Retina (tissue), 1 donor: ENCODE measurements around the gene AFAP1L2.

ENCODE experiments used
- DNase-seq: peaks from one replicate; pipeline ENCODE4 v3.0.0-alpha.2; 2016

The AFAP1L2 gene

GRCh38 chr10:114389426-114389825, 14.9 kb downstream of the AFAP1L2 start:
- DNase-seq = no peak

DNA sequence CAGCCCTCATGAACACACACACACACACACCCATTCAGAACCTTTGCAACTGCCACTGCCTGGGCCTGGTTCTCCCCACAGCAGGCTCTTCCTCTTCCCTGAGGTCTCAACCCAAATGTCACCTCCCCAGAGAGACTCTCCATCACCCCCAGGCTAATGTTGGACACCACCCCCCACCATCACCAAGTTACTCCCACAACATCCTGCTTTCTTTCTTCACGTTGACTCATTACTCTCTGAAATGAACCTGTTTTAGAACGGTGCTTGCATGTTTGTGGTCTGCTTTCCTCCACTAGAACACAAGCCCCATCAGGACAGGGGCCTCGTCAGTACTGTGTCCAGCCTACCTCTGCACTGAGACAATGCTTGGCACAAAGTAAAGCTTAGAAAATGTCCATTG, 16.0 kb downstream of the AFAP1L2 start:
- DNase-seq = no peak

DNA sequence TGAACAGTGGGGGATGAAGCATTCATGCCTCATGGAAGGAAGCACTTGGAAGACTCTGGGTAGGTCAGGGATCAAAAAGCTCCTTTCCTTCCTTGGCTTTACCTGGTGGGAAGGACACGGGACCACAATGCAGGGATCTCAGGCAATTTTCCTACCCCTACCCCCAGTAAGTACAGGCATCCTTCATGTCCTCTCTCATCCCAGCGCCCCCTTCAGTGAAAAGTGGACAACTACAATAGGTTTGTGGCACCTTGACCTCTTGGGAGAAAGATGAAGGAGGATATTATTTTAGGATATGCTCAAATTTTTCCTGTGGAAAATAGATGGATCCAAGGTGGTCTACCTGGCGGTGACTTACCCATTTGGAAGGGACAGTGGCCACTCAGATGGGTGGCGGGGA, 16.5 kb downstream of the AFAP1L2 start:
- DNase-seq = no peak

DNA sequence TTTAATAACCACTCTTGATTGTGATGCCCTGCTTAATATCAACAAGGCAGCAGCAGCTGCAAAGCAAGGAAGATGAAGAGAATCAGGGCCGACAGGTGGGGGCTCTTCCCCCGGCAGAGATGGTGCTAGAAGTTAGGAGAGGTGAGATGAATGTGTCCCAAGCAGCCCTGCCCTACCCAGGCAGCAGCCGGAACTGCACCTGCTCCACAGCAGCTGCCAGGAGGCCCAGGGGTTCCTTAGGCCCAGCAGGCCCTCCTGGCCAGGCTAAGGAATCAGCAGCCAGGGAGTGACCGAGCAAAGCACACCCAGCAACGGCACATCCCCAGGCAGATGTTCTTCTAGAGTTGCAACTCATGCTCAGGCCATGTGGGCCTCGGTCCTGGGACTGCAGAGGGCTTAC, 17.9 kb downstream of the AFAP1L2 start:
- no peak for DNase-seq

- DNase-seq = no peak
Measured at GRCh38 chr10:114385557-114385956, 18.7 kb downstream of the AFAP1L2 start.

GRCh38 chr10:114384601-114385000, 19.7 kb downstream of the AFAP1L2 start:
- DNase-seq = no peak

- no peak for DNase-seq
Measured at GRCh38 chr10:114384181-114384580, 20.1 kb downstream of the AFAP1L2 start.

- DNase-seq = no peak
Measured at GRCh38 chr10:114380797-114381196, 23.5 kb downstream of the AFAP1L2 start.

DNA sequence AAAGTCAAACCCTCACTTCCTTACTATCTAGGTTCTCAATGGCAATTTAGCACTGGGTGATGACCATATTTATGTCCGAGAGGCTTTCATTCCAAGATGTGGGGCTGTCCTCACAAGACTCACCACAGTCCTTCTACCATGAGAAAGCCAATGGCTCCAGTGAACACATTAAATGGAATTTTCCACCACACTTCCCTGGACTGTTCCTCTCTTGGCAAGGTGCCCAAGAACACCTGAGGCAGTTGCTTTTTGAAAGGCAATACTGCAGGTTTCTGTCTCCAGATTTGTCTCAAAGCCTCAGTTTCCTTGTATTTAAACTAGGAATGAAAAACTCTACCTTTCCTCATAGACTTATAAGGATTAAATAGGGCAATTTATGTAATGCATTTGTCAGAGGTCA, 24.2 kb downstream of the AFAP1L2 start:
- DNase-seq = no peak

- DNase-seq = no peak
Measured at GRCh38 chr10:114379631-114380041, 24.7 kb downstream of the AFAP1L2 start.

DNA sequence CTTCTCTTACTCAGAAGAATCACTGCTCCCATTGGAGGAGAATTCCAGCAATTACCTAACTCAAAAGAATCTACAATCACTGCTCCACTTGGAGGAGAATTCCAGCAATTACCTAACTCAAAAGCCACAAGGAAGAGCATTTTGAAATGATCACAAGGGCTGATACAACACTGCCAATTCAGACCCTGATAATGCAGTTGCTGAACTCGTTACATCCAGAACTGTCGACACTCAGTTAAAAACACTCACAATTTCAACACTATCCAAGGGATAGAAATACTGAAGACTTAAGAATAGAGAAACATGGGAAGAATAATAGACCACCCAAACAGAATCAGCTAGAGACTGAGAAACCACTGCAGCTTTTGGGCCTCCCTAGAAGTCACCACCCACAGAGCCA, 27.8 kb downstream of the AFAP1L2 start:
- no peak for DNase-seq

- no peak for DNase-seq
Measured at GRCh38 chr10:114375047-114375446, 29.3 kb downstream of the AFAP1L2 start.

DNA sequence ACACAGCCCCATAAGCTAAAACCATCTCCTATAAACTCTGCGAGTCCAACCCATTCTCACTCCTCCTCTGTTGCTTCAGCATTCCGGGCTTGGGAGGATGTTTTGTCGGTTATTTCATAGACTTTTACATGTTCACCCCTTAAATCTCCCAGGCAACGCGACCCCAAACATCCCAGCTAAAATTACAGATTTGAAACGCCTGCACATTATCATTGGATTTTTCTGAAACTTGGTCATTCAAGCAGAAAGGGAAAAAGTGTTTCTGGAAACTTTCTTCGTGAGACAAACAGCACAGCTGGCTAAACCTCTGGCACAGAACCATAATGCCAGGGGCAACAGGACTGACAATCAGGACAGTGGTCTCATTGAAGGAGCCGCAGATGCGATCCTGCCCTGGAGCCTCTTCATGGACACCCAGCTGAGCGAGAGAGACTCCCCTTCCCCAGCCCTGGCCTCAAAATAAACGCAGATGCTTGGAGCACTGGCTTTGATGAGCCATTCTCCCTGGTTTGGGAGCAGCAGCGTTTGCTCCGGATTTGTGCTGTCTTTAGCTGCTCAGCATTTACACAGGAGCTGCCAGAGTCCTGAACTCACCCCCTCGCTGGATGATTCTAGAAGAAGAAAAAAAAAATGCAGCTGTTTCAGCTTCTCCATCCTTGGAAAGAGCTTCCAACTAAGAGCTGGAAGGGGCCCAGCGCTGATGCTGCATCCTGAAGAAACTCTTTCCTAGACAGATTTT, 30.1 kb downstream of the AFAP1L2 start:
- DNase-seq = peak; percentile 31

DNA sequence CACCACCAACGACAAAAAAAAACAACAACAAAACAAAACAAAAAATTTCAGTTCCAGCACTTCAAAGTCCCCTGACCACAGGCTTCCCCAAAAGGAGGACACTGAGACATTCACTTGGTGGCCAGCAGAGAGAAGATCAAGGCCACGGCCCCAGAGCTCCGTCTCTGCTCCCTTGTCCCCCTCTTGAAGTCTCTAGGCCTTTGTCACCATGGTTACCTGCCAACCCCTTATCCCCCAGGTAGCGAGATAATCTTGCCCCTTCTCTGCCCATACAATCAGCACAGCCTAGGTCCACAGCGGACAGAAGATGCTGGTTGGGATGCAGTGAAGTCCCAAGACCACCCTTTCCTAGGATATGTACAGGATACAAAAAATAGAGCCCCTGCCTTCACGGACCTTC, 30.7 kb downstream of the AFAP1L2 start:
- DNase-seq = no peak

GRCh38 chr10:114372995-114373394, 31.3 kb downstream of the AFAP1L2 start:
- DNase-seq = no peak

DNA sequence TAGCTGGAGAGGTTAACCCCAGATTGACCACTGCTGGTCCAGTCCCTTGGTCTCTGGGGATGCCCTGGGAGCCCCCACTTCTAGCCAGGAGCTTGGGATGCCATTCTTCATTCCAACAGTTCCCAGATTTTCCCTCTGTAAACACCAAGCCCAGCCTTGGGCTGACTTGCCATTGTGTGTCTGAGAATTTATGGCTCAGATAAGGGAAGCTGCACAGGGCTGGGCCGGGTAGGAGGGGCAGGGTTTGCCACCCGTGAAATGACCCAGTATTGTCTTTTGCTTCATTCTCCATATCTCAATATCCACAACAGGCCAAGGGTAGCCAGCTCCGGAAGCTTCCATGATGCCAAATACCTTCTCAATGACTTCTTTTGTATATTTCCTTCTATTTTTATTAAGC, 32.1 kb downstream of the AFAP1L2 start:
- no peak for DNase-seq

DNA sequence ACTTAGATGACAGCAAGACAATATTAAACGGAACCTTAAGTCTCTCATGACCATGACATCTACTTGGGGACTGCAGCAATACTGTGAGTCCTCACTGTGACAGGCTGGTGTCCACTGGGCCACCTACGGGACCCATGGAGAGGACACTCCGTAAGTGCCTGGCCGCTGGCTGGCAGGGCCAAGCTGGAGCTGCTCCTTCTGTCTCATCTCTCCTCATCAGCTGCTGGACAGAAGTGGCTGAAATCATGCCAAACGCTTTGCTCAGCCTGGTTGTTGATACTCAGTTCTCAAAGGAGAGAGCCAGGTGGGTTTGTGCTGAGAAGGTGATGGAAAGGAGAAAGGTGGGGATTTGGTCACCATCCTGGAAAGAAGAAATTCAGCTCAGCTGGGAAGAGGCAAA, 33.3 kb downstream of the AFAP1L2 start:
- DNase-seq = no peak

- DNase-seq = no peak
Measured at GRCh38 chr10:114370199-114370598, 34.1 kb downstream of the AFAP1L2 start.

DNA sequence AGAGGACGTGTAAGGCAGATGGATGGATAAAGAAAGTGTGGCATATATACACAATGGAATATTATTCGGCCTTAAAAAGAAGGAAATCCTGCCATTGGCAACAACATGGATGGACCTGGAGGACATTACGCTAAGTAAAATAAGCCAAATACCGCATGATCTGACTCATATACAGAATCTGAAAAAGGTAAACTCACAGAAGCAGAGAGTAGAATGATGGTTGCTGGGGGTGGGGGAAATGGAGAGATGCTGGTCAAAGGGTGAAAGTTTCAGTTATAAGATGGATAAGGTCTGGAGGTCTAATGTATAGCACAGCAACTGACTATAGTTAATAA, 36.3 kb downstream of the AFAP1L2 start:
- no peak for DNase-seq

GRCh38 chr10:114367351-114368056, 36.8 kb downstream of the AFAP1L2 start:
- DNase-seq = no peak

DNA sequence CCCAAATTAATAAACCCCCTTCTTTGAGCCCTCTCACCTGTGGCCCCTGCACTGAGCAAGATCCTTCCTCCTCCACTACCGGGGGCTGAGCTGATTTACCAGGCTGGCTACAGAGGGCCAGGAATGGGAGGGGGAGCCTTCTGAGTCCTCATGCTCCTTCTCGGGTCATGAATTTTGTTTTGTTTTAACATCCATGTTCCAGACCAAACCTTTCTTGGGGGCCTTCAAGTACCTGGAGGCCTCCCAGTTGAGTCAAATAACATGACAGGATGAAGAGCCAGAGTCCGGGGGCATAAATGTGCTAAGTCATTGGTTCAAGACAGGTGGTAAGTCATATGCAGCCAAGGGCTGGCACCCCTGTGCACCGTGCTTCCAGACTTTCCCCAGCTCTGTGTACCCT, 39.6 kb downstream of the AFAP1L2 start:
- DNase-seq = no peak

GRCh38 chr10:114363745-114364454, 40.4 kb downstream of the AFAP1L2 start:
- no peak for DNase-seq

GRCh38 chr10:114362826-114363355, 41.4 kb downstream of the AFAP1L2 start:
- no peak for DNase-seq

DNA sequence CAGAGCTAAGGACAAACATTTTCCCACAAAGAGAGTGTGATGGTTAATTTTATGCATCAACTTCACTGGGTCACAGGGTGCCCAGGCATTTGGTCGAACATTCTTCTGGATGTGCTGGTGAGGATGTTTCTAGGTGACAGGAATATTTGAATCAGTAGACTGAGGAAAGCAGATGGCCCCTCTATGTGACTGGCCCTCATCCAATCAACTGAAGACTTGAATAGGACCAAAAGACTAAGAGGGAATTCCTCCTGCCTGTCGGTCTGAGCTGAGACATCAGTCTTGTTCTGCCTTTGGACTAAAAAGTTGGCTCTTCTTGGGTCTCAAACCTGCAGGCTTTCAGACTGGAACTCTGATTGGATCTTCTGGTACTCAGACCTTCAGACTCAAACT, 44.4 kb downstream of the AFAP1L2 start:
- no peak for DNase-seq
